GDM1 (cell line): ENCODE measurements around the gene CREBBP.

ENCODE experiments used
- DNase-seq: peaks from one replicate; lab custom pipeline; 2025; lab: John Stamatoyannopoulos, UW

Gene CREBBP

DNA sequence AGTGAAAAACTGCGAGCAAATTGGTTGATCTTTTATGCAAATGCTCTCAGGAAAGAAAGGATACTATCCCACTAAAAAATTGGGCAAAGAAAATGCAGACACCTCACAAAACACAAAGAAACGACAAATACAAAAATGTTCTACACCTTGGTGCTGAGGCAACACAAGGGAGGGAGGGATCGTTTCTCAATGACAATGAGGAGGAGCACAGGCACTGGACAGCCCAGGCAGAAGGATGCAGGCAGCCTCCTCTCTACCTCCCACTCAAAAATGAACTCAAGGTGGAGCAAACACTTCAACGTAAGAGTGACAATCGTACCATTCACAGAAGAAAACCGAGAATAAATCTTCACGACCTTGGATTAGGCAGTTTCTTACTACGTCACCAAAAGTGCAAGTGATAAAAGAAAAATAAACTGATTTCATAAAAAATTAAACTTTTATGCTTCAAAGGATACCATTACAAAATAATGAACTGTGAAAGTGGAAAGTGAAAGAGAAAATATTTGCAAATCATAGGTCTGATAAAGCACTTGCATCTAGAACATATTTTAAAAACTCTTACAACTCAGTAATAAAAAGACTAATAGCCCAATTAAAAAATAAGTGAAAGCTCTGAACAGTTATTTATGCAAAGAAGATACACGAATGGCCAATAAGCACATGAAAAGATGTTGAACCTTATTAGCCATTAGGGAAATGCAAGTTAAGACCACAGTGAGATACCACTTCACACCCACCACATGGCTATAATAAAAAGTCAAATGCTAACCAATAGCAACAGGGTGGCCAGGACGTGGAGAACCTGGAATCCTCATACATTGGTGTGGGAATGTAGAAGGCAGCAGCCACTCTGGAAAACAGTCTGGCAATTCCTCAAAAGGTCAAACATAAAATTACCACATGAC is 82.4 kb downstream of the CREBBP start:
- no peak for DNase-seq

DNA sequence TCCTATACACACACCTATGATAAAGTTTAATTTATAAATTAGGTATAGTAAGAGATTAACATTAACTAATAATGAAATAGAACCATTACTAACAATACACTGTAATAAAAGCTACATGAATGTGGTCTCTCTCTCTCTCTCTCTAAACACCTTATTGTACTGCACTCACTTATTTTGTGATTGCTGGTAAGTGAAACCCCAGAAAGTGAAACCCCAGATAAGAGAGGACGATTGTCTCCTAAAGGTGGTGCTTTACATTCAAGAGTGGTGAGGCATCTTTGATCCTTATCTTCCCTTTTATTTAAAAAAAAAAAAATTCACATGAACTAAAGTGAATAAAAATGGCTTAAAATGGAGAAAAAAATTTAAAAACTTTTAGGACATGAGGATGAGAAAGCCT is 83.0 kb downstream of the CREBBP start:
- DNase-seq, result no peak

DNA sequence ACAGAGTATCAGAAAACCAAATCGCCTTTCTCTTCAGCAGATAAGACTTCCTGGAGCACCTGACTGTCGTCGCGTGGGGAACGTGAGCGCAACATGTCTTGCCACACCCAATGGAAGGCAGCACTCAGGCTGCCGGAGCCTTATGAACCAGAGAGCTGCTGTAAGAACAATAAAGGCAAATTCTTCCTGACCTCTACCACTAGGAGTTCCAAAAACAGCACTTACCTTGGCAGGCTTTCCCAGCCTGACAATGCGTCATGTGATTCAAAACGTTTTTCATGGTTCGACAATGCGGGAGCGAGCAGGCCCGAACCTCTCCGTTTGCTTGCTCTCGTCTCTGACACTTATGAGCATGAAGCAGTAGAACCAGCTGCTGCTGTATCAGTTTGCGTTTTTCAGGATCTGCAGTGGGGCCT is 87.3 kb downstream of the CREBBP start:
- DNase-seq, result no peak

DNA sequence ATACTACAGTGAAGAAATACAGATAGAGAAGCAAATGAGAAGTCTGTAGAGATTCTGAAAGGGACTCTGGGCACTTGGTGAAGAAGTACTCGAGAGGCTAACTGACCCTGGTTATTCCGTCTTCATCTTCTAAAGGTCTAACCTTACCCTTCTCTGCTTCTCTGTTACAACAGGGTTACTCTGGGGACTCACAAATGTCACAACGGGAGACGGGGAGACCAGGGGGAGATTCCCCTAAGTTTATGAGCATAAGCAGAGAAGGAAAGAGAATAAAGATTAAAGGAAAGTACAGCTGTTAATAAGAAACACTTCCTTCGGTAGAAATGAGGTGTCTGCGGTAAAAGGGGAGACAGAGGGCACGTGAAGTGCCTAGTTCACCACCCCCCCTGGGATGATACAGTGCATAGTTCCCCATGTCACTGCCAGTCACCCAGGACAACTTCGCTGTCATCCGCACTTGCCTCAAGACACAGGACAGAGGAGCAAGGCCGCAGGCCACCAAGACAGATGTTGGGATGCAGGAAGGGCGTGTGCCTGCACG is 88.0 kb downstream of the CREBBP start:
- DNase-seq, result no peak

DNA sequence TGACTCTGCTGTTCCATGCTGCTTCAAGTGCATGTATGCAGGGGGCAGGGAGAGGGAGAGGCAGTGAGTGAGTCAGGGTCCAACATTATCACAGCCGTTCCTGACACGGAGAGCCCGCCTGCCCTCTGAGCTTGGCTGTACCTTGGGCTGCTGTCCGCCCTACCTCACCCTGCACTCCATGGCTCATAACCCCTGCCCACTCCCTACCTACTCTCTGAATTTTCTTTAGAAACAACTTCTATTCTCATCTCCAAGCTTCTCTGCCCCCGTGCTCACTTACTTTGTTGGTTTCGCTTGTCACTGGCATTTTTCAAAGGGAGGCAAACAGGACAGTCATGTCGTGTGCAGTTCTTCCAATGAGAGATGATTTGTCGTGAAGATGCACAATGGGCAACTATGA is 88.8 kb downstream of the CREBBP start:
- DNase-seq, result no peak

DNA sequence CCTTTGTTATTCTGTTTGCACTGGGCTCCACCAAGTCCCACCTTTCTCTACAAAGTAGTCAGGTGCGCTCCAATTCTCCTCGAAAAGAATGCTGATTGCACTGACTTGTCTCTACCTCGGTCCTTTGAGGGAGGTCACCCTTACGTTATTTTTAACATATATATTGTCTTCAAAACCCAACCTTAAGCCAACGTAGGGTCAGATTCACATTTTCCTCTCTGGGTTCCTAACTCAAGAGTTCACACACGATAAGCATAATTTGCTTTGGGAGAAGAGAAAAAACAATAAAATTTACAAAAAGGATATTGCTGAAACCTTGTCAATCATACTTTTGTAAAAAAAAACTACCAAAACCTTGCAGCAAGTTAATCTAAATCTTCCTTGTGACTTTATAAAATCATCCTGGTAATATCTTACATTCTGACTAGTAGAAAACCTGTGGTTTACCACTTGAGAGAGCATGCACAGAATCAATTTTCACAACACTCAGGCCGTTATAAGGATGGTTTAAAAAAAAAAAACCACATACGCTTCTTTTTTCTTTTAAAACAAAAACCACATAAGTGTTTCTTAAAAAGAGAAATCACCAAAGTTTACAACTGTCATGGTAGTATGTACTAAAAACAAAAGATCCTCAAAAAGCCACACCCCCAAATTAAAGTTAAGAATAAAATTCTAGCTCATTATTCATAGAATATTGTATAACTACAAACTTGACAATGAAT is 91.0 kb downstream of the CREBBP start:
- no peak for DNase-seq

DNA sequence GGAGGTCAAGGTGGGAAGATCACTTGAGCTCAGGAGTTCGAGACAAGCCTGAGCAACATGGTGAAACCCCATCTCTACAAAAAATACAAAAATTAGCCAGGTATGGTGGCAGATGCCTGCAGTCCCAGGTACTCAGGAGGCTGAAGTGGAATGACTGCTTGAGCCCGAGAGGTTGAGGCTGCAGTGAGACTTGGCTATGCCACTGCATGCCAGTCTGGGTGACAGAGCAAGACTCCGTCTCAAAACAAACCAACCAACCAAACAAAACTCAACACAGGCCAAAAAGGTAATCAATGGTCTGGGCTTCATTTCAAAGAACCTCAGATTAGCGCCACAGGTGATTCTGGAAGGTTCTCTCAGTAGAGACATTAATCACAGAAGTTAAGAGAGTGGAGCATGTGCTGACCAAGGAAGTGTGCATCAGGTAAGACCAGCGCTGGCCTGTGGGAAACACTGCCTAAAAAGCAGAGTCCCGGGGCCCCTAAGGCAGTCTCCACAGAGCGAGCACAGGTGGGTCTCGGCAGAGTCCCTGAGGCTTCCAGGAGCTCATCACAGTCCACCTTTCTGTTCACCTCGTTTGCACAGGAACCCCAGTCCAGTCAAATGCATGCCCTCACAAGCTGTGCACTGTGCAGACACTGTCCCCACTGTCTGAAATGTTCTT is 91.7 kb downstream of the CREBBP start:
- no peak for DNase-seq

DNA sequence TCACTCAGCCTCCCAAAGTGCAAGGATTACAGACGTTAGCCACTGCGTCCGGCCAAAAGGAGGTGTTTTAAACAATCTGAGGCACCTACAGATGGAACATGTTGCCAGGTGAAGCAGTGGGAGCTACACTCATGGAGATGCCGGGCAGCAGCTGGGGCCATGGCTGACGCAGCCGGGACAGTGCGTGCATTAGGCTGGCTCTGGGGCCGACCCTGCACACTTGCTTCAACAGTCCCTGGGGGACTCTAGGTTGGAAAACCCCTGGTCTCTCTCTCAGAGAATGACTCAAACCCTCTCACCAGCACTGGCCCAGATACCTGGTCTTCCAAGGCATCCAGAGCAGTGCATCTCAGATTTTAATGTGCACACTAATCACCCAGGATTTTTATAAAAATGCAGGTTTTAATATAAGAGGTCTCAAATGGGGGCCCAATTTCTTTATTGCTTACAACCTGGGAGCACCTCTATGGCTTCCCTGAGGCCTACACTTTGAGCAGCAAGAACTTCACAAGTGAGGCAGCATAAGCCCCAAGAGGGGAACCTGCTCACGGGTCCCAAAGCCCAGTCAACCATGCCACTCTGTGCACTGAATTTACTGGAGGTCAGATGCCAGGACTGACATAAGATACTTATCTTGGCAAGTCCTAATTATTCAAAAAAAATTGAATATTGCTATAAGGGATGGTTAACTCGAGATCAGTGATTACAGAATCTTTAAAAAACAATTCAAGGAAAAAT is 92.4 kb downstream of the CREBBP start:
- no peak for DNase-seq

DNA sequence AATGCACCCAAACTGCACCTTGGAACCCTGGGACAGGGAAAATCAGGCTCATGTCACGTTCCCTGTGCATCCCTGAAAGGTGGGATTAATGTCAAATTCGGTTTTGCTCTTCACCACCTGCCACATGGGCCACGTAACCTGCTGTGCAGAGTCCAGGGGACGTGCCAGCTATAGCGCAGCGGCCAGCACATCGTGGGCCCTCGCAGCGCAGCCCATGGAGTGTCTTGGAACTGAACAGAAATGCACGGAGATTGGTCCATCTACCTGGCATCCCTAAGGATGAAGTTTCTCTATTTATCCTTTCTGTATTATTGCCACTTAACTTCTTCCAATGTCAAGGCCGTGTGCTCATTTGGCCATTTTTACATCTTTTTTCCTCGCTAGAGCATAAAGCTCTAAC is 95.1 kb downstream of the CREBBP start:
- DNase-seq, result no peak

DNA sequence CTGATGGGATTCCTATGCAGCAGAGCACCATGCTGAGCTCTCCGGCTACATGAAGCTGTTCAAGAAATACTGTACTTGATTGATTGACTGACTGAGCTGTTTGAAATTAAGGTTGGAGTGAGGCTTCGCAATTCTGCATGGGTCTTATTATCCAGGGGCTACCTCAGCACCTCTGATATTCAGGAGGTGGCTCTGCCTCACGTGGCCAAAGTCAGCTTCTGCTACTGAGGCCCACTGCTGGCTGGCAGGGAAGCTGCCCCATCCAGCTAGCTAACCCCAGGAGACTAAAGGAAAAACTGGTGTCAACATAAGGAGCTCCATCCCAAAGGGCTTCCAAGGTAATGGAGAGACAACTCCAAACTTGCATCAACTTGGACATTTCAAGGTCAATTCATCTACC is 97.0 kb downstream of the CREBBP start:
- no peak for DNase-seq

DNA sequence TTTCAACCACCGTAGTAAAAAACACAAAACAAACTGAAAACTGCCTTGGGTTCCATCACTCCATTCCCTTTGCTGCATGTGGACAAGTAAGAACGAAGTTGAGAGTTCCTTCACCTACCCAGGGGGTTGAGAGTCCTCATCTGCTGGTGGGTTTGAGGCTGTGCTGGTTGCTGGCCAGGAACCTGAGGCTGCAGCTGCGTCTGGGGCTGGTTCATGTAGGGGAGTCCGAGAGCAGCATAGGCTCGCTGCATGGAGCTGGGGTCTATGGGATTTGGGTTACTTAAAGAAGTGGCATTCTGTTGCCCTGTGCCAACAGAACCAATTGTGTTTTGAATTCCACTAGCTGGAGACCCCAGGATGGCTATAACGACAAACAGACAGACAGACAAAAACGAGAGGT is 97.9 kb downstream of the CREBBP start:
- DNase-seq, result no peak

DNA sequence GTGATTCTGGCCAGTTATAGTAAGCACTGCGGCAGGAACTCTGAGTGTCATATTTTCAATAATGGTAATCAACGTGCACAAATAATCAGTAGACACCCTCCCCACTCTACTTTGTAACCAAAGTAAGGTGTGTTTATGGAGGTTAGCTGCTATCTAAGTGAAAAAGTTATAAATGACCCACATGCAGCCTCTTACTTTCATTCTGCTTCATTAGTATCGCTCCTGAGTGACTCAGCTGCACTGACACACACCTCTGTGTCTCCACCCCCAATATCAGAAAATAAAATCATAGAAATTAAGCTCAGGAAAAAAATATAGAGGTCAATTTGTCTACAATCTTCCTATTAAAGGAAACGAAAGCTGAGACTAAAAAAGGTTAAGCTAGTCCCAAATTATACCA is 99.1 kb downstream of the CREBBP start:
- DNase-seq, result no peak

DNA sequence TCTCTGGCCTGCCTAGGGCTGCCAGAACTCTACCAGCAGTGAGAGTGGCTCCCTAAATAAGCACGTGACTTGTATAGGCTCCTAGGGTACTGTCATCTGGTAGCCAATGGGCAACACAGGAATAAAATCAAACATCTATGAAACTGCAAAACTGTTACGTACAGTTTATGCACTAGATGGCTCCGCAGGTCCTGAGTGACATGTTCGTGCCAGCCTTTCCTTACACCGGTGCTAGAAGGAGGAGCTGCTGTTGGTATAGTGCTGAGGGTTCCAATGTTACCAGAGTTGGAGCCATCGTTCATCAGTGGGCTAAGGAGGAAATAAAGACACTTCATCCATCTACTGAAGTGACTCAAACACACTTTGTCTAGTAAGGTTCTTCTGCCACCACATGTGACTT is 99.9 kb downstream of the CREBBP start:
- peak; percentile 27 for DNase-seq

DNA sequence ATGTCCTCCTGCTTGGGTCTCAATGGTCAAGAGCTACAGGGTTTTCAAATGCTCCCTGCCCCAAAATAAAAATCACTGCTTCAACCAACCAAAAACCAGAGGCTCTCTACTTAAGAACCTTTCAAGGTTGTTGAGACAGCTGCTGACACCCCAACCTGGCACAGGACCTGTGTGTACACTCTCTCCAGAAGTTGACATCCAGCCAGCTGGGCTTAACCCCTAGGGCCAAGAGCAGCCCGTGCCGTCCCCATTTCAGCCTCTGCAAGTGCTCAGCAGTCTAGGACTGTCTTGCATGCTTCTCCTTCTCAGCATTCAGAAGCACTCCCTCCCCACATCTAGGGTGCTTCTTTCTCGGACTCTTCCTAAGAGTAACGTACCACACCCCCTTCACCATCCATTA is 104.2 kb downstream of the CREBBP start:
- DNase-seq, result no peak

DNA sequence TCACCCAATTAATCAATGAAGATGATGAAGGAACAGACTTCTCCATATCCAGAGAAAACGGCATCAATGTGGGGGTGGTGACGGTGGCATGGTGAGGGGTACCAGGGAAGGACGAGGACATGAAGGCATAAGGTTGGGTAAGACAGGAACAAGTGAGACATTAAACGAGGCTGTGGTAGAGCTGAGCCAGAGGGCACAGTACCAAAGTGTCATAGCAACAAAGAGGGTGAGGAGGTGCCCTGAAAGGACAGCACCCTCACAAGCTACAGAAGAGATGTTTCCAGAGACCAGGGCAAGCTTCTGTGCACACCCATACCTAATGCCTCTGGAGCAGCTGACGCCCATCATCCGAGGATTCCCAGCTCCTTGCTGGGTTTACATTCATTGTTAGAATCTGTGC is 105.7 kb downstream of the CREBBP start:
- no peak for DNase-seq

DNA sequence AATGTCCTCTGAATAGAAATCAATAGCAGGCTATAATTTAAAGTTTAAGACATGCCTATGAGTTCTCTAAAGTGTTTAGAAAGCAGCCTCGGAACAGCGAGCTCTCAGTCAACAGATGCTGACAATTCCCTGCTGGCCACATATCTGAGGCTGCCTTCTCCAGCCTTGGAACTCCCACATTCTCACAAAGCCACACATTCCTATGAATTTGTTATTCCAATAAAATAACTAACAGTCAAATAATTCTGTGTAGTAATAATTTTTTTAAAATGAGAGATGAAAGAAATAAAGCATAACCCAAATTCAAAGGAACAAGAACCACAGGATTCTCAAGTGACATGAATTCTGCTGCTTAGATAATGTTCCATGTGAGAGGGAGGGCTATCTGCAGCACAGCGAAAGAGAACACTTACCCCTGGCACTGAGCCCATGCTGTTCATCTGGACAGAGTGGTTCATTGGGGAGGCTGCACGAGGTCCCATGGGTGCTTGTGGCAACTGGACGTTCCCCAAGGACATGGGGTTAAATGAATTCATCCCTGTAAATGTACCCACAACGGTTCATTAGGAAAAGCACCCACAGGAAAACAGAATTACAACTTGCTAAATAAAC is 106.3 kb downstream of the CREBBP start:
- no peak for DNase-seq

DNA sequence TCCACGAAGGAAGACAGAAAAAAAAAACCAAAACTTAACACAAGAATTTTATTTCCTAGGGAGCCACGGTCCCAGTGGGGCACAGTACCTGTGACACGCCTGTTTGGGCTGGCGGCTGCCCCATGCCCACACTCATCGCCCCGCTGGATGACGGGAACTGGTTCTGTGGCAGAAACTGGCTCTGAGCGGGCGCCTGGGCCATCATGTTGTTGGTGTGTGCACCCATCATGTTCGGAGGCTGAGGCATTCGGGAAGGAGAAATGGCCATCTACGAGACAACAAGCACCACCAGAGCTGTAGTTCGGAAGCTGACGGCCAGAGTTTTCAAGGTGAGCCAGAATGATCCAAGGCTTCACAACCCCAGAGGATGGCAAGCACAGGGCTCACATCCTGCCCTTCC is 106.8 kb downstream of the CREBBP start:
- no peak for DNase-seq

DNA sequence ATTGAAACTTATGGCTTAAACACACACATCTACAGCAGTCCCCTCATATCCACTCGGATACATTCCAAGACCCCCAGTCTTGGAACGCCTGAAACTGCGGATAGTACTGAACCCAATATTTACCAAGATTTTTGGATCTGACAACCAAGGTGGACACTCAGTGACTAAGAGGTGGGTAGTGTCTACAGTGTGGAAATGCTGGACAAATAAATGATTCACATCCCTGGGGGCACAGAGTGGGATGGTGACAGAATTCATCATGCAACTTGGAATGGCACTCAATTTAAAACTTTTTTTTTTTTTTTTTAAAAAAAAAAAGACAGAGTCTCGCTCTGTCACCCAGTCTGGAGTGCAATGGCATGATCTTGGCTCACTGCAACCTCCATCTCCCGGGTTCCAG is 109.0 kb downstream of the CREBBP start:
- DNase-seq, result no peak

DNA sequence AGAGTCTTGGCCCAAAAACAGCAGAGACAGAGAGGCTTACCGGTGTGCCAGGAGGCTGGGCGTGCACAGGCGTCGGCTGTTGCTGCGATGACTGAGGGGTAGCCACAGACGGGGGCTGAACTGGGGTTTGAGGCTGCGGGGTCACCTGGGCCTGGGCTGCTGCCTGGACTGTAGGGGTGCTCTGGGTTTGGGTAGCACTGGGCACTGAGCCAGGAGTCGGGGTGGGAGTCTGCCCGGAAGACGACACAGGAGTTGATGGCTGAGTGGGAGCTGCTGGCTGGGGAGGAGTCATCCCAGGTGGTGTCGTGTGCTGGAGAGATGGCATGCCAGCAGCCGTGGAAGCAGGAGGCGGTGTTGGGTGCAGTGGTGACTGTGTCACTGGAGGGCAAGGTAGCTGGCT is 110.0 kb downstream of the CREBBP start:
- no peak for DNase-seq

DNA sequence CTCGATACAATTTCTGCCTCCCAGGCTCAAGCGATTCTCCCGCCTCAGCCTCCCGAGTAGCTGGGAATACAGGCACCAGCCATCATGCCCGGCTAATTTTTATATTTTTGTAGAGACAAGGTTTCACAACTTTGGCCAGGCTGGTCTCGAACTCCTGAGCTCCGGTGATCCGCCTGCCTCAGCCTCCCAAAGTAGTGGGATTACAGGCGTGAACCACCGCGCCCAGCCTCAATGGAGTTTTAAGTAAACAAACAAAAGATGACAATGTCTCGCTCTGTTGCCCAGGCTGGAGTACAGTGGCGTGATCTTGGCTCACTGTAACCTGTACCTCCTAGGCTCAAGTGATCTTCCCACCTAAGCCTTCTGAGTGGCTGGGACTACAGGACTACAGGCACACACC is 110.6 kb downstream of the CREBBP start:
- DNase-seq, result no peak

DNA sequence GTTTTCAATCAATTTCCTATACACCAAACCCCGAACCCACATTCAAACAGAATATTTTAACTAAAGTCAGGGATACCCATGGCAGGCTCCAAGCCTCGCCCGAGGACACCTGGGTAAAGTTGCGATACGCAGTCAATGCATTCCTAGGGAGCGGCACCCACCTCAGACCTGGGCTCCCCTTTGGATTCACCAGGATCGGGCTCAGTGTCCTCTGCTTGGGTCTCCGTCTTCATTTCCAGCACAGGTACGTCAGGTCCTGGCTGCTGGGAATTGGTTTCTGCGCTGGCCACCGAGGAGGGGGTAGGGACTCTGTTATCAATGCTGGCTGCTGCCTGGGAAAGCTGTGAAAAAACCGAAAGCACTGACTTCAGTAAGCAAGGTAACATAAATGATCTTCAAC is 111.5 kb downstream of the CREBBP start:
- DNase-seq, result no peak
